HEK293 (cell line): ENCODE measurements around the gene HAUS8.

Experiments used
- CTCF ChIA-PET: fragments of 350-600 bp; formaldehyde crosslinking; extraction: SDS; loops from one replicate; lab custom pipeline; 2021; ENCODE audit warnings: antibody characterized with exemption; lab: Yijun Ruan, JAX
- POLR2A ChIA-PET: fragments of 300-600 bp; formaldehyde crosslinking; extraction: SDS; loops from one replicate; lab custom pipeline; 2020; ENCODE audit warnings: antibody characterized with exemption, inconsistent platforms; lab: Yijun Ruan, JAX
- H3K27ac ChIP-seq: fragments of 200-500 bp; sonication (Bioruptor generic); 2 replicates; pipeline ENCODE4 v1.5.1; 2014; ENCODE audit warnings: low read depth, low read length, control low read depth, inconsistent platforms; ENCODE audit errors: extremely low read depth
- H3K36me3 ChIP-seq, 2 experiments: fragments of 200-500 bp in 1 of 2; sonication (Bioruptor generic) in 1 of 2; 1 replicate in 1 of 2; 2 replicates in 1 of 2; pipeline ENCODE4 v1.5.1; 2014 to 2017; ENCODE audit warnings: inconsistent platforms in 2 of 2, low read length in 2 of 2; ENCODE audit not compliant: control insufficient read depth in 2 of 2, insufficient read depth in 1 of 2
- H3K4me1 ChIP-seq: fragments of 200-500 bp; sonication (Bioruptor generic); 2 replicates; pipeline ENCODE4 v1.5.1; 2014; ENCODE audit warnings: mild to moderate bottlenecking, low read length, inconsistent platforms; ENCODE audit not compliant: control insufficient read depth, insufficient read depth
- H3K4me3 ChIP-seq: 2 replicates; pipeline ENCODE4 v1.5.1; 2011; ENCODE audit warnings: low read depth, mild to moderate bottlenecking, control low read depth, low read length, moderate library complexity
- H3K9me3 ChIP-seq: fragments of 200-500 bp; sonication (Bioruptor generic); 2 replicates; pipeline ENCODE4 v1.5.1; 2014; ENCODE audit warnings: low read depth, low read length, inconsistent platforms; ENCODE audit not compliant: control insufficient read depth, insufficient read depth
- CTCF ChIP-seq: fragments of 450-650 bp; formaldehyde crosslinking; IDR thresholded peaks from 2 replicates; pipeline ENCODE4 v1.5.1; 2016; ENCODE audit warnings: missing biosample characterization, missing genetic modification characterization
- EGR2 ChIP-seq: fragments of 450-650 bp; formaldehyde crosslinking; IDR thresholded peaks from 2 replicates; pipeline ENCODE4 v1.5.1; 2016; ENCODE audit warnings: low read depth, missing biosample characterization, missing genetic modification characterization
- MZF1 ChIP-seq: fragments of 450-650 bp; formaldehyde crosslinking; IDR thresholded peaks from 2 replicates; pipeline ENCODE4 v1.5.1; 2017; ENCODE audit warnings: missing biosample characterization, missing genetic modification characterization, borderline replicate concordance
- PRDM1 ChIP-seq: fragments of 450-650 bp; formaldehyde crosslinking; IDR thresholded peaks from 2 replicates; pipeline ENCODE4; 2016; ENCODE audit warnings: missing biosample characterization, missing genetic modification characterization
- ZBTB17 ChIP-seq: fragments of 450-650 bp; formaldehyde crosslinking; IDR thresholded peaks from 2 replicates; pipeline ENCODE4 v1.5.1; 2016; ENCODE audit warnings: missing biosample characterization, missing genetic modification characterization
- ZBTB44 ChIP-seq: fragments of 450-650 bp; IDR thresholded peaks from 2 replicates; pipeline ENCODE4 v1.5.1; 2018; ENCODE audit warnings: missing biosample characterization, mild to moderate bottlenecking, missing genetic modification characterization
- ZFHX2 ChIP-seq: fragments of 450-650 bp; formaldehyde crosslinking; conservative IDR thresholded peaks from 2 replicates; pipeline ENCODE4 v1.5.1; 2016; ENCODE audit warnings: missing biosample characterization, missing genetic modification characterization
- ZIC2 ChIP-seq: fragments of 450-650 bp; formaldehyde crosslinking; IDR thresholded peaks from 2 replicates; pipeline ENCODE4 v1.5.1; 2016; ENCODE audit warnings: missing biosample characterization, missing genetic modification characterization
- ZNF132 ChIP-seq: fragments of 450-650 bp; formaldehyde crosslinking; IDR thresholded peaks from 2 replicates; pipeline ENCODE4 v1.5.1; 2017; ENCODE audit warnings: missing biosample characterization, missing genetic modification characterization, borderline replicate concordance
- ZNF26 ChIP-seq: fragments of 450-650 bp; formaldehyde crosslinking; IDR thresholded peaks from 2 replicates; pipeline ENCODE4 v1.5.1; 2016; ENCODE audit warnings: missing biosample characterization, missing genetic modification characterization
- ZNF366 ChIP-seq: fragments of 450-650 bp; formaldehyde crosslinking; conservative IDR thresholded peaks from 2 replicates; pipeline ENCODE4 v1.5.1; 2016; ENCODE audit warnings: missing biosample characterization, missing genetic modification characterization
- ZNF394 ChIP-seq: fragments of 450-650 bp; formaldehyde crosslinking; IDR thresholded peaks from 2 replicates; pipeline ENCODE4 v1.5.1; 2016; ENCODE audit warnings: missing biosample characterization, missing genetic modification characterization, mild to moderate bottlenecking, moderate library complexity, borderline replicate concordance
- ZNF398 ChIP-seq: fragments of 450-650 bp; formaldehyde crosslinking; IDR thresholded peaks from 2 replicates; pipeline ENCODE4 v1.5.1; 2017; ENCODE audit warnings: missing biosample characterization, missing genetic modification characterization
- ZNF473 ChIP-seq: fragments of 450-650 bp; formaldehyde crosslinking; IDR thresholded peaks from 2 replicates; pipeline ENCODE4 v1.5.1; 2017; ENCODE audit warnings: missing biosample characterization, missing genetic modification characterization
- ZNF544 ChIP-seq: fragments of 450-650 bp; formaldehyde crosslinking; IDR thresholded peaks from 2 replicates; pipeline ENCODE4 v1.5.0; 2017; ENCODE audit warnings: missing biosample characterization, missing genetic modification characterization
- ZNF624 ChIP-seq: fragments of 450-650 bp; formaldehyde crosslinking; IDR thresholded peaks from 2 replicates; pipeline ENCODE4 v1.5.1; 2017; ENCODE audit warnings: missing biosample characterization, missing genetic modification characterization
- ZNF747 ChIP-seq: fragments of 450-650 bp; formaldehyde crosslinking; IDR thresholded peaks from 2 replicates; pipeline ENCODE4 v1.5.1; 2016; ENCODE audit warnings: missing biosample characterization, missing genetic modification characterization
- ZNF792 ChIP-seq: fragments of 450-650 bp; formaldehyde crosslinking; IDR thresholded peaks from 2 replicates; pipeline ENCODE4 v1.5.1; 2016; ENCODE audit warnings: missing biosample characterization, missing genetic modification characterization

The HAUS8 gene

GRCh38 chr19:17041976-17042375 is 33.3 kb downstream of the HAUS8 start:
- H3K27ac ChIP-seq, result no peak overlapping the region
- POLR2A ChIA-PET, result interaction anchor here (0.8 kb wide), 1 partner anchor 173 kb away, joined by 3 read pairs; the partner anchor contains the start of gene USE1
- no peaks in the 10 kb centered on the region for H3K4me1 ChIP-seq
- H3K9me3 ChIP-seq, result no peaks in the 10 kb centered on the region
- TF ChIP-seq ZIC2, result peak; percentile 52
- TF ChIP-seq ZNF624 (tag by site-specific recombination), result no peak
- no peak for TF ChIP-seq ZNF473 (tag by site-specific recombination)
- TF ChIP-seq ZNF132 (tag by site-specific recombination), result no peak
- no peak for TF ChIP-seq ZNF747 (tag by site-specific recombination)
- peak; percentile 29; the same call in 1 of the 2 replicates for TF ChIP-seq EGR2 (tag by site-specific recombination)
- no peak for TF ChIP-seq ZBTB44
- TF ChIP-seq ZFHX2 (tag by site-specific recombination), result peak; percentile 23; the same call in 1 of the 2 replicates
- TF ChIP-seq CTCF, result no peak
- TF ChIP-seq MZF1 (tag by site-specific recombination), result no peak
- no peak for TF ChIP-seq ZNF26 (tag by site-specific recombination)
- no peak for TF ChIP-seq ZNF792 (tag by site-specific recombination)
- TF ChIP-seq ZNF394 (tag by site-specific recombination), result no peak
- no peak for TF ChIP-seq ZNF398 (tag by site-specific recombination)
- no peak for TF ChIP-seq ZBTB17
- no peaks in the 10 kb centered on the region for H3K36me3 ChIP-seq
- H3K4me3 ChIP-seq, result no peak overlapping the region
- CTCF ChIA-PET, result interaction anchor here (0.9 kb wide), 1 partner anchor 10 kb away, joined by 3 read pairs; no protein-coding TSS in a partner anchor

GRCh38 chr19:17037966-17038500 is 37.2 kb downstream of the HAUS8 start:
- ChIA-PET CTCF (no interaction called here), POLR2A (no interaction called here)
- no peak overlapping the region for H3K4me3 ChIP-seq
- TF ChIP-seq PRDM1 (tag by site-specific recombination) (peak; percentile 14; the same call in 1 of the 2 replicates), ZNF544 (tag by site-specific recombination) (no peak), ZNF366 (peak; percentile 32; the same call in 1 of the 2 replicates)
- TF ChIP-seq, all 188 proteins: peak for 2
- Histone ChIP-seq H3K4me1 (no peaks in the 10 kb centered on the region), H3K27ac (no peak overlapping the region), H3K9me3 (no peaks in the 10 kb centered on the region), H3K36me3 (no peaks in the 10 kb centered on the region)
